Common myeloid progenitor, CD34-positive (primary cell): ENCODE results near the gene C19orf73.
"Not testable (repeated sequence)": the region's sequence is repeated elsewhere in the genome, so short reads cannot be mapped to it uniquely, and the experiment has no call there.

ENCODE experiments used
- CTCF ChIA-PET: fragments of 350-600 bp; sonication (Branson Sonifier 250); formaldehyde crosslinking; loops from one replicate; lab custom pipeline; 2021; ENCODE audit warnings: antibody characterized with exemption; lab: Charles Lee
- POLR2A ChIA-PET: fragments of 350-600 bp; sonication (Branson Sonifier 250); formaldehyde crosslinking; loops from one replicate; lab custom pipeline; 2021; ENCODE audit warnings: antibody characterized with exemption; lab: Charles Lee
- DNase-seq, 3 donors: peaks; one replicate each; pipeline versions ENCODE4 v3.0.0 to v3.0.0-alpha.2; 2013
- H3K27ac ChIP-seq, 2 experiments: 1 replicate in 1 of 2; 2 replicates in 1 of 2; pipeline ENCODE4 v1.7.0; 2013; ENCODE audit warnings: inconsistent platforms in 2 of 2, low read length in 2 of 2, mild to moderate bottlenecking in 2 of 2, low read depth in 1 of 2, moderate library complexity in 1 of 2; ENCODE audit not compliant: severe bottlenecking in 2 of 2, insufficient read depth in 1 of 2, poor library complexity in 1 of 2
- H3K27me3 ChIP-seq, 5 experiments: replicated peaks in 2 of 5; 1 replicate in 3 of 5; 2 replicates in 2 of 5; pipeline versions ENCODE4 v1.6.1 to v1.7.0; 2013; ENCODE audit warnings: low read length in 4 of 5, mild to moderate bottlenecking in 2 of 5, moderate library complexity in 2 of 5, inconsistent platforms in 1 of 5; ENCODE audit not compliant: insufficient read depth in 5 of 5, control insufficient read depth in 4 of 5
- H3K36me3 ChIP-seq, 4 experiments: 1 replicate in 2 of 4; 2 replicates in 2 of 4; pipeline versions ENCODE4 v1.6.1 to v1.7.0; 2013; ENCODE audit warnings: low read length in 3 of 4, control low read depth in 1 of 4, mild to moderate bottlenecking in 1 of 4; ENCODE audit not compliant: control insufficient read depth in 4 of 4, insufficient read depth in 4 of 4
- H3K4me1 ChIP-seq, 4 experiments: 1 replicate in 3 of 4; 2 replicates in 1 of 4; pipeline versions ENCODE4 v1.6.1 to v1.7.1; 2013; ENCODE audit warnings: low read length in 3 of 4, mild to moderate bottlenecking in 3 of 4, control low read depth in 1 of 4, inconsistent platforms in 1 of 4, moderate library complexity in 1 of 4; ENCODE audit not compliant: control insufficient read depth in 4 of 4, insufficient read depth in 4 of 4; ENCODE audit errors: control extremely low read depth in 1 of 4
- H3K4me3 ChIP-seq, 7 experiments: 1 replicate in 4 of 7; 2 replicates in 3 of 7; pipeline versions ENCODE4 v1.5.1 to v1.7.0; 2013; ENCODE audit warnings: mild to moderate bottlenecking in 7 of 7, low read length in 6 of 7, moderate library complexity in 6 of 7, inconsistent platforms in 2 of 7, low read depth in 2 of 7, control low read depth in 1 of 7; ENCODE audit not compliant: insufficient read depth in 4 of 7, control insufficient read depth in 1 of 7; ENCODE audit errors: extremely low read depth in 1 of 7
- H3K9me3 ChIP-seq, 5 experiments: 1 replicate in 4 of 5; 2 replicates in 1 of 5; pipeline versions ENCODE4 v1.6.1 to v1.7.1; 2013; ENCODE audit warnings: low read length in 4 of 5, mild to moderate bottlenecking in 2 of 5, inconsistent platforms in 1 of 5, low read depth in 1 of 5, moderate library complexity in 1 of 5; ENCODE audit not compliant: control insufficient read depth in 4 of 5, insufficient read depth in 2 of 5; ENCODE audit errors: control extremely low read depth in 1 of 5
- WGBS: methylation state at CpG from one replicate; pipeline ENCODE4 v1.1.5; 2013; ENCODE audit not compliant: insufficient coverage; 5-methylcytosine and 5-hydroxymethylcytosine counted together

The C19orf73 gene

GRCh38 chr19:49129238-49129583 lies 10.3 kb upstream of the C19orf73 start:
- DNase-seq = no peak
- ChIA-PET POLR2A (interaction anchor here (0.8 kb wide), 1 partner anchor 21 kb away, joined by 3 read pairs; no protein-coding TSS in a partner anchor), CTCF (interaction anchor here (1.6 to 2.6 kb wide), 6 partner anchors 10 to 31 kb away, joined by 4 to 13 read pairs (median 11); partner anchors contain the start of gene LIN7B)
- Histone ChIP-seq H3K4me3 (no peak overlapping the region), H3K27me3 (peaks cover 0 to 6% (median 0%) of the 10 kb centered on the region in 5 experiments), H3K4me1 (peaks cover 0 to 22% (median 11%) of the 10 kb centered on the region in 4 experiments), H3K27ac (no peak overlapping the region), H3K36me3 (no peaks in the 10 kb centered on the region), H3K9me3 (peaks cover 0 to 2% (median 0%) of the 10 kb centered on the region in 5 experiments)
- 66% methylated on average over 15 of the region's 16 CpGs for WGBS

GRCh38 chr19:49128545-49129237 lies 9.7 kb upstream of the C19orf73 start:
- Histone ChIP-seq H3K4me1 (peaks cover 0 to 17% (median 9%) of the 10 kb centered on the region in 4 experiments), H3K36me3 (no peaks in the 10 kb centered on the region), H3K27ac (peak overlapping the region in 1 of 2 experiments; percentile 37), H3K9me3 (peaks cover 0 to 2% (median 0%) of the 10 kb centered on the region in 5 experiments), H3K27me3 (peaks cover 0 to 6% (median 0%) of the 10 kb centered on the region in 5 experiments), H3K4me3 (peak overlapping the region in 4 of 7 experiments; percentile 34 to 82 (median 66))
- POLR2A ChIA-PET = interaction anchor here (0.8 kb wide), 1 partner anchor 22 kb away, joined by 3 read pairs; no protein-coding TSS in a partner anchor
- 72% methylated on average over 14 of the region's 15 CpGs for WGBS
- CTCF ChIA-PET = interaction anchor here (1.0 to 2.6 kb wide), 7 partner anchors 11 to 30 kb away, joined by 4 to 13 read pairs (median 10); partner anchors contain the start of gene LIN7B
- no peak for DNase-seq

GRCh38 chr19:49127674-49128544 lies 9.0 kb upstream of the C19orf73 start:
- Histone ChIP-seq H3K27me3 (peaks cover 0 to 4% (median 0%) of the 10 kb centered on the region in 5 experiments), H3K27ac (no peak overlapping the region), H3K4me1 (peaks cover 0 to 11% (median 6%) of the 10 kb centered on the region in 4 experiments), H3K9me3 (peaks cover 0 to 2% (median 0%) of the 10 kb centered on the region in 5 experiments), H3K36me3 (no peaks in the 10 kb centered on the region), H3K4me3 (peak overlapping the region in 6 of 7 experiments; percentile 48 to 82 (median 62))
- POLR2A ChIA-PET = interaction anchor here (0.6 to 0.9 kb wide), 2 partner anchors 15 to 40 kb away, joined by 3 read pairs; no protein-coding TSS in a partner anchor
- CTCF ChIA-PET = interaction anchor here (0.7 to 2.6 kb wide), 7 partner anchors 11 to 30 kb away, joined by 3 to 13 read pairs (median 5); partner anchors contain the start of gene LIN7B
- peak; percentile 93 to 97 (median 97) for DNase-seq
- WGBS = 4% methylated on average over 47 of the region's 63 CpGs

- WGBS = 100% methylated on average over 10 of the region's 12 CpGs
- ChIA-PET POLR2A (interaction anchor here (0.9 kb wide), 1 partner anchor 16 kb away, joined by 3 read pairs; no protein-coding TSS in a partner anchor), CTCF (interaction anchor here (1.0 to 2.6 kb wide), 5 partner anchors 10 to 29 kb away, joined by 4 to 13 read pairs (median 10); partner anchors contain the start of gene LIN7B)
- H3K27ac ChIP-seq, DNase-seq, H3K9me3 ChIP-seq, H3K36me3 ChIP-seq, H3K27me3 ChIP-seq: not testable (repeated sequence)
- Histone ChIP-seq H3K4me3 (peak overlapping the region in 1 of 7 experiments; percentile 52), H3K4me1 (peaks cover 0 to 11% (median 6%) of the 10 kb centered on the region in 4 experiments)
Measured at GRCh38 chr19:49127225-49127624, 8.3 kb upstream of the C19orf73 start.

- DNase-seq = no peak
- Histone ChIP-seq H3K4me1 (peaks cover 0 to 11% (median 6%) of the 10 kb centered on the region in 4 experiments), H3K4me3 (no peak overlapping the region), H3K36me3 (no peaks in the 10 kb centered on the region), H3K27ac (no peak overlapping the region), H3K27me3 (peaks cover 0 to 4% (median 2%) of the 10 kb centered on the region in 5 experiments), H3K9me3 (peaks cover 0 to 2% (median 0%) of the 10 kb centered on the region in 5 experiments)
- ChIA-PET POLR2A (no interaction called here), CTCF (no interaction called here)
- 100% methylated on average over 1 of the region's 4 CpGs for whole genome bisulfite sequencing
Measured at GRCh38 chr19:49126575-49126974, 7.6 kb upstream of the C19orf73 start.

GRCh38 chr19:49125025-49125731 lies 6.2 kb upstream of the C19orf73 start:
- Histone ChIP-seq H3K27me3 (peaks cover 2 to 15% (median 9%) of the 10 kb centered on the region in 5 experiments), H3K4me3 (no peak overlapping the region), H3K9me3 (no peaks in the 10 kb centered on the region), H3K4me1 (peaks cover 0 to 15% (median 8%) of the 10 kb centered on the region in 4 experiments), H3K36me3 (no peaks in the 10 kb centered on the region), H3K27ac (no peak overlapping the region)
- POLR2A ChIA-PET = interaction anchor here (0.6 kb wide), 1 partner anchor 11 kb away, joined by 4 read pairs; the partner anchor contains the start of gene LIN7B
- no peak for DNase-seq
- CTCF ChIA-PET = interaction anchor here (0.8 kb wide), 1 partner anchor 11 kb away, joined by 5 read pairs; the partner anchor contains the start of gene LIN7B
- WGBS = 90% methylated on average over 11 of the region's 23 CpGs
